Activated CD4-positive, alpha-beta T cell treated with anti-CD3 and anti-CD28 coated beads, Interleukin-2, Interleukin-4, amounts not matched to agents 100 ng/mL and 50 ng/mL, durations not matched to agents 16 hours and 8 hours (primary cell): ENCODE data around the gene TEX19.

Experiments used
- DNase-seq: peaks from one replicate; pipeline ENCODE4 v3.0.0-alpha.2; 2020; ENCODE audit warnings: low spot score

Gene TEX19

GRCh38 chr17:82321947-82322466 lies 37.0 kb upstream of the TEX19 start:
- DNase-seq, result no peak

GRCh38 chr17:82322526-82323453 lies 36.3 kb upstream of the TEX19 start:
- DNase-seq, result no peak

- no peak for DNase-seq
These were observed 35.4 kb upstream of the TEX19 start for GRCh38 chr17:82323514-82324234.

- no peak for DNase-seq
These were observed 34.3 kb upstream of the TEX19 start for GRCh38 chr17:82324566-82325285.

GRCh38 chr17:82325286-82326180 lies 33.5 kb upstream of the TEX19 start:
- no peak for DNase-seq

GRCh38 chr17:82327289-82327688 lies 31.8 kb upstream of the TEX19 start:
- no peak for DNase-seq

- DNase-seq, result no peak
These were observed 31.3 kb upstream of the TEX19 start for GRCh38 chr17:82327757-82328140.

- DNase-seq, result no peak
These were observed 30.7 kb upstream of the TEX19 start for GRCh38 chr17:82328141-82328993.

GRCh38 chr17:82328994-82329507 lies 30.0 kb upstream of the TEX19 start:
- no peak for DNase-seq

GRCh38 chr17:82329683-82330321 lies 29.2 kb upstream of the TEX19 start:
- DNase-seq, result no peak

- no peak for DNase-seq
These were observed 28.5 kb upstream of the TEX19 start for GRCh38 chr17:82330322-82331239.

GRCh38 chr17:82331345-82331939 lies 27.6 kb upstream of the TEX19 start:
- no peak for DNase-seq

GRCh38 chr17:82332669-82333278 lies 26.3 kb upstream of the TEX19 start:
- DNase-seq, result no peak

- no peak for DNase-seq
These were observed 25.5 kb upstream of the TEX19 start, which contains the start of gene SECTM1 for GRCh38 chr17:82333279-82334171. SECTM1 (minus strand) TSS chr17:82333766; CDS start chr17:82327240, 6,526 bp downstream.

- no peak for DNase-seq
These were observed 24.8 kb upstream of the TEX19 start for GRCh38 chr17:82334204-82334621.

- no peak for DNase-seq
These were observed 24.2 kb upstream of the TEX19 start for GRCh38 chr17:82334622-82335394.
